Measurements from ENCODE around the gene UBE2J1. TPM values are rescaled to one million over a fixed set of nuclear protein-coding genes. Genes with fewer than 3 reads are reported as not detected.
"Not testable (repeated sequence)": the region's sequence is repeated elsewhere in the genome, so short reads cannot be mapped to it uniquely, and the experiment has no call there.

Gene UBE2J1
- total RNA-seq, 1 experiment from 2014 or later = 28.8 TPM

- no peak for DNase-seq (ENCODE audit: low read depth)
Measured at GRCh38 chr6:89320012-89320559, 32.4 kb downstream of the UBE2J1 start.

- no peak for DNase-seq (ENCODE audit: low read depth)
Measured at GRCh38 chr6:89317067-89317466, 35.5 kb downstream of the UBE2J1 start.

GRCh38 chr6:89315249-89315885 lies 37.2 kb downstream of the UBE2J1 start, which contains the start of gene GABRR2:
TSS of gene GABRR2 (minus strand) at chr6:89315299. CDS start at chr6:89315165, 134 bp downstream.
- no peak for DNase-seq (ENCODE audit: low read depth)

- DNase-seq (ENCODE audit: low read depth) = no peak
Measured at GRCh38 chr6:89314692-89315091, 37.8 kb downstream of the UBE2J1 start.

GRCh38 chr6:89313006-89313405 lies 39.5 kb downstream of the UBE2J1 start:
- peak; percentile 92 for DNase-seq (ENCODE audit: low read depth)

GRCh38 chr6:89311853-89312531 lies 40.5 kb downstream of the UBE2J1 start:
- DNase-seq (ENCODE audit: low read depth) = peak; percentile 84

- DNase-seq (ENCODE audit: low read depth) = no peak
Measured at GRCh38 chr6:89311530-89311852, 41.0 kb downstream of the UBE2J1 start.

GRCh38 chr6:89310929-89311328 lies 41.6 kb downstream of the UBE2J1 start:
- peak; percentile 88 for DNase-seq (ENCODE audit: low read depth)

- DNase-seq (ENCODE audit: low read depth) = no peak
Measured at GRCh38 chr6:89308525-89309395, 43.8 kb downstream of the UBE2J1 start.

GRCh38 chr6:89304517-89304916 lies 48.0 kb downstream of the UBE2J1 start:
- not testable (repeated sequence) for DNase-seq (ENCODE audit: low read depth)

GRCh38 chr6:89302936-89303335 lies 49.6 kb downstream of the UBE2J1 start:
- no peak for DNase-seq (ENCODE audit: low read depth)

GRCh38 chr6:89302195-89302770 lies 50.2 kb downstream of the UBE2J1 start:
- no peak for DNase-seq (ENCODE audit: low read depth)

GRCh38 chr6:89301586-89302194 lies 50.8 kb downstream of the UBE2J1 start:
- DNase-seq (ENCODE audit: low read depth) = no peak

GRCh38 chr6:89299466-89299850 lies 53.1 kb downstream of the UBE2J1 start:
- peak; percentile 27 for DNase-seq (ENCODE audit: low read depth)

- DNase-seq (ENCODE audit: low read depth) = peak; percentile 54
Measured at GRCh38 chr6:89298680-89299465, 53.6 kb downstream of the UBE2J1 start.

- DNase-seq (ENCODE audit: low read depth) = peak; percentile 93
Measured at GRCh38 chr6:89297695-89298351, 54.7 kb downstream of the UBE2J1 start.

- DNase-seq (ENCODE audit: low read depth) = no peak
Measured at GRCh38 chr6:89295981-89296380, 56.5 kb downstream of the UBE2J1 start.

- DNase-seq (ENCODE audit: low read depth) = not testable (repeated sequence)
Measured at GRCh38 chr6:89295116-89295515, 57.4 kb downstream of the UBE2J1 start.

- DNase-seq (ENCODE audit: low read depth) = no peak
Measured at GRCh38 chr6:89291256-89291819, 61.2 kb downstream of the UBE2J1 start.
